HepG2 (cell line): ENCODE measurements around the gene CD7. TPM values are rescaled to one million over a fixed set of nuclear protein-coding genes. Genes with fewer than 3 reads are reported as not detected.

Experiments
- ATF1 ChIP-seq: IDR thresholded peaks from 2 replicates; pipeline ENCODE4 v1.6.1; 2016; ENCODE audit warnings: mild to moderate bottlenecking, control low read depth
- ELF3 ChIP-seq: IDR thresholded peaks from 2 replicates; pipeline ENCODE4 v1.6.1; 2016; ENCODE audit warnings: missing genetic modification reagents, missing compliant biosample characterization
- EZH2 ChIP-seq: conservative IDR thresholded peaks from 2 replicates; pipeline ENCODE4 v1.6.1; 2012; ENCODE audit warnings: mild to moderate bottlenecking, low read depth, low read length, moderate library complexity
- IKZF1 ChIP-seq: fragments of 450-650 bp; IDR thresholded peaks from 2 replicates; pipeline ENCODE4 v1.7.1; 2016
- KDM4B ChIP-seq: sonication (generic); formaldehyde crosslinking; IDR thresholded peaks from 2 replicates; pipeline ENCODE4 v1.4.0; 2020; ENCODE audit warnings: missing genetic modification reagents
- PHB2 ChIP-seq: fragments of 450-650 bp; IDR thresholded peaks from 2 replicates; pipeline ENCODE4 v1.6.1; 2018; ENCODE audit not compliant: partially characterized antibody
- SETDB1 ChIP-seq: sonication (generic); formaldehyde crosslinking; IDR thresholded peaks from 2 replicates; pipeline ENCODE4 v1.5.1; 2020; ENCODE audit warnings: missing genetic modification reagents, mild to moderate bottlenecking, borderline replicate concordance
- ZC3H13 ChIP-seq: sonication (generic); formaldehyde crosslinking; IDR thresholded peaks from 2 replicates; pipeline ENCODE4 v1.8.1; 2023; ENCODE audit warnings: mild to moderate bottlenecking, missing genetic modification reagents, moderate library complexity
- ZC3H4 ChIP-seq: sonication (generic); formaldehyde crosslinking; IDR thresholded peaks from 2 replicates; pipeline ENCODE4 v1.4.0; 2020; ENCODE audit warnings: missing genetic modification reagents, borderline replicate concordance
- ZNF224 ChIP-seq: sonication (generic); formaldehyde crosslinking; IDR thresholded peaks from 2 replicates; pipeline ENCODE4 v1.5.0; 2020; ENCODE audit warnings: mild to moderate bottlenecking, missing genetic modification reagents
- ZNF569 ChIP-seq: sonication (generic); formaldehyde crosslinking; IDR thresholded peaks from 2 replicates; pipeline ENCODE4 v1.5.0; 2020; ENCODE audit warnings: mild to moderate bottlenecking, missing genetic modification reagents, moderate library complexity, borderline replicate concordance
- ZNF737 ChIP-seq: sonication (generic); formaldehyde crosslinking; IDR thresholded peaks from 2 replicates; pipeline ENCODE4 v1.5.0; 2020; ENCODE audit warnings: missing genetic modification reagents, mild to moderate bottlenecking, borderline replicate concordance
- polyA plus RNA-seq, 8 experiments: library from polyadenylated mRNA; depleted of rRNA in 3 of 8; stranded (reverse) in 7 of 8; unstranded in 1 of 8; fragments of >200 nt; fragmentation: Illumina TruSeq in 4 of 8; extraction: Trizol in 4 of 8; gene quantifications; 2 replicates each; pipeline versions ENCODE4 v1.2.1 to v1.2.3, GENCODE V29; 2011 to 2016; ENCODE audit warnings: low read depth in 4 of 8, missing spikeins in 1 of 8, mixed read lengths in 1 of 8; ENCODE audit not compliant: insufficient read depth in 1 of 8
- total RNA-seq, 5 experiments: library from RNA; depleted of rRNA; stranded (reverse); fragments of >200 nt; fragmentation: Illumina TruSeq; extraction: Trizol; gene quantifications; 2 replicates each; pipeline ENCODE4 v1.2.3, GENCODE V29; 2016; ENCODE audit warnings: low read depth in 1 of 5
- TF ChIP-seq, protein P1 (sequence below), 2 experiments: sonication (generic) in 1 of 2; formaldehyde crosslinking in 1 of 2; IDR thresholded peaks; 2 replicates each; pipeline versions ENCODE4 v1.5.1 to v1.6.1; 2011 to 2020; ENCODE audit warnings: borderline replicate concordance in 1 of 2, low read depth in 1 of 2, low read length in 1 of 2, mild to moderate bottlenecking in 1 of 2, missing genetic modification reagents in 1 of 2, moderate library complexity in 1 of 2
- TF ChIP-seq, protein P2 (sequence below): sonication (generic); formaldehyde crosslinking; IDR thresholded peaks from 2 replicates; pipeline ENCODE4 v1.5.1; 2020; ENCODE audit warnings: missing genetic modification reagents, mild to moderate bottlenecking, borderline replicate concordance
- TF ChIP-seq, protein P3 (sequence below): IDR thresholded peaks from 2 replicates; pipeline ENCODE4 v1.6.1; 2016
- TF ChIP-seq, protein P4 (sequence below): sonication (generic); formaldehyde crosslinking; IDR thresholded peaks from 2 replicates; pipeline ENCODE4 v1.8.0; 2022; ENCODE audit warnings: low read depth, missing genetic modification reagents
- TF ChIP-seq, protein P5 (sequence below): sonication (generic); formaldehyde crosslinking; IDR thresholded peaks from 2 replicates; pipeline ENCODE4 v1.5.0; 2020; ENCODE audit warnings: missing genetic modification reagents

CD7 gene
- total and polyA plus RNA-seq, 2 of the 13 experiments (the other 11 are each of a cell fraction or from before 2014, with no cell fraction given), result 67.6 to 76.4 TPM

DNA sequence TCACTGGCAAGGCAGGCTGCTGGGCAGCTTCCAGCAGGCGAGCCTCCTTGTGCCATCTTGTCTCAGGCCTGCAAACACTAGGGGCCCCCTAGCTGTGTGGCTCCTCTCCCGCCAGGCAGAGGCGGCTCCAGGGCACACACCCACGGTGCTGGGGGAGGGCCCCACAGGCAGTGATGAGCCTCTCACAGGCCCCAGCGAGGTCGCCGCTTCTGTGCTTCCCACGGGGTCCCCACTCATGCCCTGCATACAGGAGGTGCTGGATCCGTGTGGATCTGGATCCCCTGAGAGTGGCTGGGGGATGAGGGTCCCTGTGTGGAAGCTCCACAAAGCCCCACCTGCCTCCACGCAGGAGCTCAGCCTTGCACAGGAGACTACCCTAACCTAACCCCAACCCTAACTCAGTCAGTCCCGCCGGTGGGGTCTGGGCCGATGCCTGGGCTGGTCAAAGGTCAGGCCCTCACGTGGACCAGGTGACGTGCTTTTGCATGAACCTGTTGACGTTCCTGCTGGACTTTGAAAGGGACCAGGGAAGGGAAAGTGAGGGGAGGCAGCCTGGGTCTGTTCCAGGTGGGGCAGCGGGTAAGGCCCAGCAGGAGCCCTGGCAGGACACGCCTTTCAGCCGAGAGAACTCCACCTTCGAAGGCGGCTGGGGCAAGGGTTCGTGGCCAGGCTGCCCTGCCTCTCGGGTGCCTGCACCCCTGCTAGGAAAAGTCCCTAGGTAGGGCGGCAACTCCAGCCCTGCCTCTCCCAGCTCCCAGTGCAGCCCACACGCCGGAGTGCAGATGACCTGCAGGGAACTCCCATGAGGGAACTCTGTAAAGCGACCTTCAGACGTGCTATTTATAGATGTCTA is 11.0 kb upstream of the CD7 start (continued):
- TF ChIP-seq, protein P1, sequence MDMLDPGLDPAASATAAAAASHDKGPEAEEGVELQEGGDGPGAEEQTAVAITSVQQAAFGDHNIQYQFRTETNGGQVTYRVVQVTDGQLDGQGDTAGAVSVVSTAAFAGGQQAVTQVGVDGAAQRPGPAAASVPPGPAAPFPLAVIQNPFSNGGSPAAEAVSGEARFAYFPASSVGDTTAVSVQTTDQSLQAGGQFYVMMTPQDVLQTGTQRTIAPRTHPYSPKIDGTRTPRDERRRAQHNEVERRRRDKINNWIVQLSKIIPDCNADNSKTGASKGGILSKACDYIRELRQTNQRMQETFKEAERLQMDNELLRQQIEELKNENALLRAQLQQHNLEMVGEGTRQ (IDR thresholded peaks at IDR 0.05; ENCODE audit: low read depth, low read length), result peak; percentile 81
- TF ChIP-seq, protein P1 (CRISPR knock-in tag; IDR thresholded peaks at IDR 0.05; ENCODE audit: borderline replicate concordance), result peak; percentile 89
- TF ChIP-seq ZC3H4 (no peak), PHB2 (no peak), EZH2 (no peak), ZNF224 (CRISPR knock-in tag) (peak; percentile 97), SETDB1 (CRISPR knock-in tag) (no peak), ZC3H13 (CRISPR knock-in tag) (peak; percentile 80; the same call in 1 of the 2 replicates), ZNF569 (CRISPR knock-in tag) (no peak), IKZF1 (no peak), ELF3 (peak; percentile 80), KDM4B (peak; percentile 46; the same call in 1 of the 2 replicates), ZNF737 (CRISPR knock-in tag) (0 out of 2 replicates have a peak, but pooled peaks have one; percentile 18), ATF1 (CRISPR knock-in tag) (no peak)
- TF ChIP-seq, protein P2, sequence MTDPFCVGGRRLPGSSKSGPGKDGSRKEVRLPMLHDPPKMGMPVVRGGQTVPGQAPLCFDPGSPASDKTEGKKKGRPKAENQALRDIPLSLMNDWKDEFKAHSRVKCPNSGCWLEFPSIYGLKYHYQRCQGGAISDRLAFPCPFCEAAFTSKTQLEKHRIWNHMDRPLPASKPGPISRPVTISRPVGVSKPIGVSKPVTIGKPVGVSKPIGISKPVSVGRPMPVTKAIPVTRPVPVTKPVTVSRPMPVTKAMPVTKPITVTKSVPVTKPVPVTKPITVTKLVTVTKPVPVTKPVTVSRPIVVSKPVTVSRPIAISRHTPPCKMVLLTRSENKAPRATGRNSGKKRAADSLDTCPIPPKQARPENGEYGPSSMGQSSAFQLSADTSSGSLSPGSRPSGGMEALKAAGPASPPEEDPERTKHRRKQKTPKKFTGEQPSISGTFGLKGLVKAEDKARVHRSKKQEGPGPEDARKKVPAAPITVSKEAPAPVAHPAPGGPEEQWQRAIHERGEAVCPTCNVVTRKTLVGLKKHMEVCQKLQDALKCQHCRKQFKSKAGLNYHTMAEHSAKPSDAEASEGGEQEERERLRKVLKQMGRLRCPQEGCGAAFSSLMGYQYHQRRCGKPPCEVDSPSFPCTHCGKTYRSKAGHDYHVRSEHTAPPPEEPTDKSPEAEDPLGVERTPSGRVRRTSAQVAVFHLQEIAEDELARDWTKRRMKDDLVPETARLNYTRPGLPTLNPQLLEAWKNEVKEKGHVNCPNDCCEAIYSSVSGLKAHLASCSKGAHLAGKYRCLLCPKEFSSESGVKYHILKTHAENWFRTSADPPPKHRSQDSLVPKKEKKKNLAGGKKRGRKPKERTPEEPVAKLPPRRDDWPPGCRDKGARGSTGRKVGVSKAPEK (CRISPR knock-in tag), result peak; percentile 97; the same call in 1 of the 2 replicates
- TF ChIP-seq, protein P3, sequence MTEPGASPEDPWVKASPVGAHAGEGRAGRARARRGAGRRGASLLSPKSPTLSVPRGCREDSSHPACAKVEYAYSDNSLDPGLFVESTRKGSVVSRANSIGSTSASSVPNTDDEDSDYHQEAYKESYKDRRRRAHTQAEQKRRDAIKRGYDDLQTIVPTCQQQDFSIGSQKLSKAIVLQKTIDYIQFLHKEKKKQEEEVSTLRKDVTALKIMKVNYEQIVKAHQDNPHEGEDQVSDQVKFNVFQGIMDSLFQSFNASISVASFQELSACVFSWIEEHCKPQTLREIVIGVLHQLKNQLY (CRISPR knock-in tag), result peak; percentile 97
- TF ChIP-seq, protein P4, sequence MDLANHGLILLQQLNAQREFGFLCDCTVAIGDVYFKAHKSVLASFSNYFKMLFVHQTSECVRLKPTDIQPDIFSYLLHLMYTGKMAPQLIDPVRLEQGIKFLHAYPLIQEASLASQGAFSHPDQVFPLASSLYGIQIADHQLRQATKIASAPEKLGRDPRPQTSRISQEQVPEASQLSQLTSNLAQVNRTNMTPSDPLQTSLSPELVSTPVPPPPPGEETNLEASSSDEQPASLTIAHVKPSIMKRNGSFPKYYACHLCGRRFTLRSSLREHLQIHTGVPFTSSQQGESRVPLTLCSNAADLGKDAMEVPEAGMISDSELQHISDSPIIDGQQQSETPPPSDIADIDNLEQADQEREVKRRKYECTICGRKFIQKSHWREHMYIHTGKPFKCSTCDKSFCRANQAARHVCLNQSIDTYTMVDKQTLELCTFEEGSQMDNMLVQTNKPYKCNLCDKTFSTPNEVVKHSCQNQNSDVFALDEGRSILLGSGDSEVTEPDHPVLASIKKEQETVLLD (CRISPR knock-in tag), result no peak
- TF ChIP-seq, protein P5, sequence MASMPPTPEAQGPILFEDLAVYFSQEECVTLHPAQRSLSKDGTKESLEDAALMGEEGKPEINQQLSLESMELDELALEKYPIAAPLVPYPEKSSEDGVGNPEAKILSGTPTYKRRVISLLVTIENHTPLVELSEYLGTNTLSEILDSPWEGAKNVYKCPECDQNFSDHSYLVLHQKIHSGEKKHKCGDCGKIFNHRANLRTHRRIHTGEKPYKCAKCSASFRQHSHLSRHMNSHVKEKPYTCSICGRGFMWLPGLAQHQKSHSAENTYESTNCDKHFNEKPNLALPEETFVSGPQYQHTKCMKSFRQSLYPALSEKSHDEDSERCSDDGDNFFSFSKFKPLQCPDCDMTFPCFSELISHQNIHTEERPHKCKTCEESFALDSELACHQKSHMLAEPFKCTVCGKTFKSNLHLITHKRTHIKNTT (CRISPR knock-in tag), result no peak
